Suppressor macrophage (primary cell): Measurements from ENCODE around the gene MAB21L3.

Experiments
- DNase-seq, 4 experiments: peaks; one replicate each; pipeline ENCODE4 v3.0.0-alpha.2; 2020 to 2022

MAB21L3 gene

DNA sequence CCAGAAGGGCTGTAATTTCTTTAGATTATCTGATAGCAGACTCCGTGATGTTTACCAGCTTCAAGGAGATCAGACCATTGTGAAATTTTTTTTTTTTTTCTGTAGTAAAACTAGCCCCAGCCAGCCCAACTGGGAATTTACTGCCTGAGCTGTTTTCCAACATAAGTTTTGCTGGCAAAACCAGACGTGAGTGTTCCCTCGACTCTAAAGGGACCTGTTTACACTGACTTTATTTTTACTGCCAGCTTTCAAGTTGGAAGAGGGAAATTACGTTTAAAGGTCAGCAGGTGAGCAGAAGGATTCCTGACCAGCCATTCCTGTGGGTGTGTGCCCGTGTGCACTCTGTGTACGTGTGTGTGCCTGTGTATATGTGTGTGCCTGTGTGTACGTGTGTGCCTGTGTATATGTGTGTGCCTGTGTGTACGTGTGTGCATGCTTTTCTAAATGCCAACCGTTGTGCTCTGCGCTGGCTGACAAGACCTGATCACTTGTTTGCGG is 374 bp downstream of the MAB21L3 start:
- no peak for DNase-seq

DNA sequence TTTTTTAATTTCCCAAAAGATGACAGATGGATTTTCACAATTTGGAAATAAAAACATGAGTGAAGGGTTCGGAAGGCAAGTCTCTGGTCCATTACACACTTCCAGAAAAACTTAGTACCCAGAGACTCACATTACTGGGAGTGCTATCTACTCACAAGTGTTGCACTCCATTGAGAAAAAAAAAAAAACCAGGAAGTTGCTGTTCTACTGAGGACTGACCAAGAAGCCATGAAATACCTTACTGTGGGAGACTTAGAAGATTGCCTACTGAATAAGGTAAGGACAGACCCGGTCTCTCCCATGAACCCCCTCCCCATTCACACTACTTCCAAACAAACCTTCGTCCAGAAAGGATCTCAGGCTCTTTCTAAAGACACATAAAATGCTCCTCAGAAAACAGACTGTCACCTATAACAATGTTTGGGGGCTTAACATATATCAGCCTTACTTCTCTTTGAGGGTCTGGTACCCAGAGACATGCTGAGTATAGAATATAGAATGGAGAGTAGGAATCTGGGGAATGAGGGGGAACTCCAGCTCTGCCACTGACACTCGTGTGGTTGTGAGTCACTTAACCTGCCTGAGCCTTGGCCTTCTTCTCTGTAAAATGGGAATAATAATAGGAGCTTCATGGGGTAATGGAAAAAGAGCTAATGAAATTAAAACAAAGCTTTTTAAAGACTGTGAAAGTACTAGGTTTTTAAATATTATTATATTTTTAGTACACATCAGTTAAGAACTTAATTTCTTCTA is 1.4 kb downstream of the MAB21L3 start:
- no peak for DNase-seq

DNA sequence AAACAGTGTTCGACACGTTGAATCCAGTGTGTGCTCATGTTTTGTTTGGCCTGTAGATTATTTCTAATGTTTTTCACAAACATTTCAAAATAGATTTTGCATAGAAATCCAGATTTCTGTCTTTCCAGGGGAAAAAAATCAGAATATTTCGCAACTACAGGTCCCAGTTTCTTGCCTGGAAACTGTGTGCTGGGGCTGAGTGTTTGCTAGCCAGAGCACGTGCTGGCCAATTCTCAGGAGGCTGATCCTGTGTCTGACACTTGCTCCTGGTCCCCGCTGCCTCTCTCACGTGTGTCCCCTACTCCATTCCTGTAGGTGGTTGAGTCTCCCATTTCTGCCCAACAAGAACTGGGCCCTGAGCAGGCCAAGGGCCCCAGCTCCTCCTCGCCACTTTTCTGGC is 2.4 kb downstream of the MAB21L3 start:
- DNase-seq, result no peak

DNA sequence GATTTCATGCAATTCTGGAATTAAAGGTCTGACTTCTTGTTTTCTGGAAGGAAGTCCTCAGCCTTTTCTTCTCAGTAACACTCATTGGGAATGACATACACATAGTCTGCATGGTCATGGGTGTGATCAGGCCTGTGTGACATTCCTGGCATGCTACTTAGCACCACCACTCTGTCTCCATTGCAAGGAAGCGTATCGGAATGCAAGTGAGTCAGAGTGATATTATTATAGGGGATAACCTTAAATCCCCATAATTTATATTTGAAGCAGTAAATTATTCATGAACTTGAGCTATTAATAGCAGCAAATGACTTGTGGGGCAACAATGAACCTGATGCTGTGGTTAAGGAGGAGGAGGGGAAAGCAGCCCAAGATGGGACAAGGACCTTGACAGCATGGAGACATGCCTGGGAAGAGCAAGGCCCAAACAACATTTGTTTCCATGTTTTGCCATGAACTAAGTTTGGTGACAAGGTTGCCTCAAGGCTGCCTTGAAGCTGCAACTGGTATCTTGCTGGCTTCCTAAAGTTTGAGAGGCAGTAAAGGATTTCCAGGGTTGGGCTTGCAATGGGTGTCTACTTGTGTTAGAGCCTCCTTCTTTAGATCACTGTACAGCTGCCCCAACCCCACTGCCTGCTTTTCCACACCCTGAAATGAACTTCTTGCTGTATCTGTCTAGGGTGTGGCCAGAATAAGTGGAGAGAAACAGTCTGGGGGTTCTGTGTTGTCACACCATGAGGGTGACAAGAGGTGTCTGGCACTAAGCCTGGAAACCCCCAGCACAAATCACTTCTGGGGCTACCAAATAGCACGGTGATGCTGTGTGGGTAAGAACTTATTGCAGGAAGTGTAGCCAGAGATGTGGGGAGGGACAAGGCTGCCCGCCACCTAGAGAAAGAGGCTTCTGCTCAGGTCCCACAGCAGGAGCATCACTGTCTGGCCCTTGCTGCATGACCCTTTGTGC is 4.6 kb downstream of the MAB21L3 start:
- DNase-seq, result no peak

DNA sequence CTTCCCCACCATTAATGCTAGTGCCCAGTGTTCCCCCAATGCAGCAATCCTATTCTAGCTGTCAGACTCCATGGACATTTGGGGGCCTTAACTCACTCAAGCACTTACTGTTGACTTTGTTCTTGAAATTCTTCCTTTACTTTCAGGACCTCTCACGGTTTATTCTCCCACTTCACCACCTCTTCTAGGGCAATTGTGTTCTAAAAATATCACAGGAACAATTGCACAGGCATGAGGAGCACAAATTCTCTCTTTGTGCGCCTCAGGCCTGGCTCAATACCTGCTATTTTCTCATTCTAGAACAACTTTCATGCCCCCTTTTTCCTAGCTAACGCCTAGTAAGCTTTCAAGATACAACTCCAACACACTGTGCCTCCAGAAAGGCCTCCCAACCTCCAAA is 7.3 kb downstream of the MAB21L3 start:
- DNase-seq, result no peak

DNA sequence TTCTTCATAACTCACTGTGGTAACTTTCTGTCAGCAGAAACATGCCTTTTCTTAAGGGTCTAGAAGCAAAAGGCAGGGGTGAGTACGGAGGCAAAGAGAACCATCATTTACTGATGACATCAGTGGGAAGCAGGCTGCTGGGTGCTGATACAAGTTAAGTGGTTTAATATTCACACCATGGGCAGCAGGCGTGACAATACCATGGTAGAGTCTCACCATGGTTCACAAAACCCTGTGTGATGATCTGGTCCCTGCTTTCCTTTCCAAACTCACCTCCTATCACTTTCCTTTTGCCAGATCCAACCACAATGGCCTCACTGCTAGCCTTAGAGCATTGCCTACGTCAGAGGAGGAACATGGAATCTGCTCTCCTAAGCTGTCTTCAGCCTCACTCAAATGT is 8.7 kb downstream of the MAB21L3 start:
- DNase-seq, result no peak

DNA sequence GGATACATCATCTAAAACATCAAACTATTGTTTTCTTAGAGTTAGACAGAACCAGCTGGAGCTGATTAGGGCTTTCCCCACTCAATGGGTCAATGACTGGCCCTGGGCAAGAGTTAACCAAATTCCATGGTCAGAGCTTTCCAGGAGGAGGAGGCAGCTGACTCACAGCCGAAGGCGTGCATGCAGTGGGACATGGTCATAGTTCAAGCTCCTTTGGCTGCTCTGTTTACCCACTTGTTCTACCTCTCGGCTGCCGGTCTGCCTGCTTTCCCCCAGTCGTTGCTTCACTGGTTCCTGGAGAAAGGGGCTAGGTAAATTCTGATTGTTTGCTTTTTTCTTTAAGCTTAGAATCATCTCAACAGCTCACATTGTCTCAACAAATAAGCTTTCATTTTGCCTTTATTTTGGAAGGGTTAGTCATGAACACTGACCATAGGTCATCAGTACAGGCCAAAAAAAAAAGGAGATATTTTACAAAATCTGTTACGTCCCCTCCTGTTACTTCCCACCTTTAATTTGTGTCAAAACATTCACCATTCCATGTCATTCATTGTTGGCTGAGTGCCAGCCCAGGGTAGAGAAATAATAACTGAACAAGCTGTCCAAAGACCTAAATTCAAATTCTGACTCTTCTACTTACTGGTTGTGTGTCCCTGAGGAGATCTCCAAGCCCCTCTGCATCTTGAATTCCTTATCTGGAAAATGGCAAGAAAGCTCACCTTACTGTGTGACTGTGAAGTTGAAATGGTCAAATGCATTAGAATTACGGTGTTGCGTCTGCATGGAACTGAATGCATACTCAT is 12.0 kb downstream of the MAB21L3 start:
- DNase-seq, result no peak

DNA sequence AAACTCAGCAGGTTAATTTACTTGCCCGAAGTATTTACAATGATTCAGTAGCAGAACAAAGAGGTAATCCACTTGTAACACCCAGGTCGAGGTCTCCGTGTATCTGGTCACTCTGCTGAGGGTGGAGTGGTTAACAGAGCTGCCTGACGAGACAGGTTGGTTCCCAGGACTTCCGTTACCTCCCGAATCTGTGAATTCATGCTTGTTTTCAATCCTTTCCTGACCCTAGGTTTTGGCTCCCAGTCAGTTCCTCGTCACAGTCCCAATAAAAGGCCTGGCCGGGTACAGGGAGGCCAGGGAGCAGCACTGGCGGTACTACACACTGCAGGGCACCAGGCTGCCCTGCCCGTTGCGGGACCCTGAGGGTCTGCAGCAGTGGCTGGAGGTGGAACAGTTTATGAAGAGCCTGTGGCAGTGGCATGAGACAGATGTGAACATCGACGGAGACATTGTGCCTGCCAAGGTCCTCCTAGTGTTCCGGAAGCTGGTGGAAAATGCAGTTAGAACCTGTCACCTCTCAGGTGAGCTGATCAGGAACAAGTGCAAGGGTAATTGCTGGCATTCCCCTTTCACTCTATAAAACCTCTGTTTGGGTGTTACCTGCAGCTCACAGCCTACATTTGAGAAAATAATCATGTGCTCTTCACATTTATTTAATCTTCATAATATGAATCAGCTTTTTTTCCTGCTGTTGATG is 12.8 kb downstream of the MAB21L3 start:
- no peak for DNase-seq

DNA sequence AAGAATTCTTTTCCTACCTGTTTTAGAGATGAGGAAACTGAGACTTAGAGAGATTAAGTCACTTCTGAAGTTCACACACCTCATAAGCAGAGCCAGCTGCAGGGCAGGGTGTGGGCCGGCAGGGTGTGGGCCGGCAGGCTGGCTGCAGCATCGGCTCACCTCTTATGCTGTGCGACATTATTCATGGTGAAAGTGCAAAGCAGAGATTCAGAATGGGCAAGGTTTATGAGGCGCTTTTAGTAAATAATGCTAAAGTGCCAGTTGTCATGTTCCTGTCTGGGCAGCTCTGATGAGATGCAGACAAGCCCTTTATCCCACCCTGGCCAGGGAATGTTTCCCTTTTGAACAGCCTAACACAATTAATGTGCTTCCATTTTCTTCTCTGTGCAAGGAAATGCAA is 14.6 kb downstream of the MAB21L3 start:
- DNase-seq, result no peak

DNA sequence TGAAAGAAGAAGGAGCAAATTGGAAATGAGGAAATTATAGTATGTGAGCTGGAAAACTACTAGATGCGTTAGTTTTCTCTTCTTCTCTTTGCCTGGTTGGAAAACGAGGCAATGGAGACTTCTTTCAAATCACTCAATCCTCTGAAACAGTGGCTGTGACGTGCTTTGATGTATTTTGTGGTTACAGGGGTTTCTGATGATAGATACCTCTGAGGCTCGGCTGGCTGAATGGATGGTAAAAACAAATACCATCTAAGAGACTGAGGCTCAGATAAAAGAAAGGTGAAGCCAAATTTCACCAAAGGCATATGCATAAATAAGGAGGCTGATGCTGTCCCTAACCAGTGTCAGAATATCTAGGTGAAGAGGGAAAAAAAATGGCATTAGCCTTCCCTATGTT is 15.1 kb downstream of the MAB21L3 start:
- DNase-seq, result no peak

DNA sequence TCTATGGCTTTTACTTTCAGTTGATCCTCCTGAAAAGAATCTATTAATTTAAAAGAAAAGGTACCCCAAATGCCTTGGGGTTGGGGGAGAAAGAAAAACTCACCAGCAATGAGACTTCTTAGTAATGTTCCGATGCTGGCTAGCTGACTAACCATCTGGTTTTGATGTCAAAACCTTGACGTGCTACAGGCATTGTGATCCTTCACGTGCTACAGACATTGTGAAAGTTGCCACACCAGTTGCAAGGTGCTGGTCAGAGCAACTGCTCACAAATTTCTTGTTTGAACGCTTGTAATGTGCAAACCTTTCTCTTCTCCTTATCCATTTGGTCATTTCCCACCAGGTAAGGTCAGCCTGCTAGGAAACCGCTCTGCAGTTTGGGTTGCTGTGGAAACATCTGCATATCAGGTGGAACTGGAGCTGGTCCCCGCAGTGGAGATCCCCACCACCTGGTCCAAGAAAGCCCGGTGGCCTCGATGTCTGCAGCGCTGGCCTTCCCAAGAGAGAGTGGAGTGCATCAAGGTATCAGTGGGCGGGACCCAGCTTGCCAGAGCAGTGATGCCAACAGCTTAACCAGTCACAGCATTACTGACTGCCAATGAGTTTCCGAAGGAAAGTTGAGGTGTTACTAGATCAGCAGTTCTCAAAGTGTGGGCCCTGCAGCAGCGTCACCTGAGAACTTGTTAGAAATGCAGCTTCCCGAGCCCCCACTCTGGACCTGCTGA is 16.1 kb downstream of the MAB21L3 start:
- DNase-seq, result no peak

DNA sequence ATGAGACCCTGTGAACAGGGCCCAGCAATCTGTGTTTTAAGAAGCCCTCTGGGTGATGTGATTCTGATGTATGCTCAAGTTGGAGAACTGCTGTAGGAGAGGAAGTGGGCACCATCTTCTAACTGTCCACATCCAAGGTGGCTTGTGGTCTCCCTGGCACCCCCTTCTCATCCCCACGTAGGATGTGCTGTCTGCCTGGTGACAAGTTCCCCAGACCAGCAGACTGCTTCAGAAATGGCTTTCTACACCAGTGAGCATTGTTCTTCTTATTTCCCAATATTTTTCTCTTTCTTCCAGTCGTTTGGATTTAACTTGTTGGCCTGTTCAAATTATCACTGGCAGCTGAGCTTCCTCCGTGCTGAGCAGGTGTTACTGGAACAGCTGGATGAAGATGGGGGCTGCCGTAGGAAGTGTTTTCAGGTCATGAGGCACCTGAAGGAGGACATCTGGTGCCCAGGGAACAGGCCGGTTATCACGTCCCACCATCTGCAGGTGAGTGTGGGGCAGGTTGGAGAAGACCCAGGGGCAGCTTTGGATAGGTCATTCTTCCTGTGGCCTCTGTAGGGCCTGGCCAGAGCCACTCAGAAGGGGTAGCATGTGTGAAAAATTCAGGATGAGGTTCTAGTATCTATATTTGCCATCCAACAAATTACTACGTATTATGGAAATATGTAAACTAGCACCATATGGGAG is 16.8 kb downstream of the MAB21L3 start:
- no peak for DNase-seq

DNA sequence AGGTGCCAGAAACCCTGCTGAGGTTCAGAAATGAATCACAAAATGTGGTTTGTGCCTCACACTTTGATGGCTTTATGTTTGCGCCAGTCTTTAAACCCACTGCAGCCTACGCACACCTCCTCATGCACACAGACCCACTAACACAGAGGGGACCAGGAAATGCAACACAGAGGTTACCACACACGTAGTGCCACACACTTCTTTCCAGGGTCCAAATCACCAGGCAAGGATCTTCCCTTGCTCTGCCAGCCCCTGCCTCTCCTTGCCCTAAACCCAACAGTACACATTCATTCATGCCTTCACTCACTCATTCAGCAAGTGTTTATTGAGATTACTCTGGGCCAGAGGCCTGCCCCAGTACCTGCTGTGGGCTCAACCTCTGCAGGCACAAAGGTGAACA is 17.5 kb downstream of the MAB21L3 start:
- DNase-seq, result no peak

DNA sequence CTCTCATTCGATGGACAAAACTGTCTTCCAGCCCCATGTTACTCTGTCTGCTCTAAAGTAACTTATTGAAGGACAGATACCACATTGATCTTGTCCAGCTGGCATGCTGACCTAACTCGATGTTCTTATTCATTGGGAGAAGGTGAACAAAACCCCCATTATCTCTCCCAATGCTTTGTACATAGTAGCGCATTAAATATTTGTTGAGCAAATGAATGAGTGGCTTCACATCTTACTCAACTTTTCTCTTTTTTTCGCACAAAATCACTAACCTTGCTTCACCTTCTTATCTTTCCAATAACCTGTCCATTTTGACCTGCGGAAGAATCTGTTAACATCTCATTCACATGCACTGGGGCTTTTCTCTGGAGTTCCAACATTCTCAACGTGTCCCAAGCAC is 18.3 kb downstream of the MAB21L3 start:
- DNase-seq, result no peak

DNA sequence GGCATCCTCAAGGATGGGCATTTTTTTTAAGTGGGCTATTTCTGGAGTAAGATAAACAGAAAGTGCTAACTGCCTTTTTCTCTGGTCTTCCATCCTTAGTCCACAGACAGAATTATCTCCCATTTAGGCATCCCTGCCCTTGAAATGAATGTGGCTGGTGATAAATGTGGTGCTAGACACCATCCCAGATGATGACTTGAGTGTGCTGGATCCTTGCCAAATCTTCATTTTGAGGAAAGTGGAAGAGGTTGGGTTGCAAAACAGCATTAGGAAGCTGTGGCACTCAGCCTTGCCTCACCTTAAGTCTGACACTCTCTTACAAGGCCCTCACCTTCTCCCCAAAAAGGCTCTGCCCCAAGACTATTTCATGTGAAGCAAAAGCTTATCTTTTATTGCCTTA is 19.2 kb downstream of the MAB21L3 start:
- peak in 3 of 4 experiments; percentile 11 to 36 (median 21) for DNase-seq

DNA sequence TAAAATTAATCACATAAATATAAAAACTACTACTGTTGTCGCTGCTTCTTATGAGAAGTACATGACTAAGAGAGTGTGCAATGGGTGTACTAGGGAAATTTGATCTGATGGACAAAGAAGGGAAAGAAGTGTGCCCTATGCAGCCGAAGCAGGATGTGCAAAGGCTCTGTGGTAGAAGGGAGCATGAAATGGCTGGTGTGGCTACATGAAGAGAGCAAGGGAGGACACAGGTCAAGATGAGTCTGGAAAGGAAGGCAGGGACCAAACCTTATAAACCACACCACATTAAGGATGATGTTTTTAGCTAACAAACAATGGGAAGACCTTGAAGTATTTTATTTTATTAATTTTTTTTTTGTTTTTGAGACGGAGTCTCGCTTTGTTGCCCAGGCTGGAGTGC is 20.0 kb downstream of the MAB21L3 start:
- DNase-seq, result no peak

DNA sequence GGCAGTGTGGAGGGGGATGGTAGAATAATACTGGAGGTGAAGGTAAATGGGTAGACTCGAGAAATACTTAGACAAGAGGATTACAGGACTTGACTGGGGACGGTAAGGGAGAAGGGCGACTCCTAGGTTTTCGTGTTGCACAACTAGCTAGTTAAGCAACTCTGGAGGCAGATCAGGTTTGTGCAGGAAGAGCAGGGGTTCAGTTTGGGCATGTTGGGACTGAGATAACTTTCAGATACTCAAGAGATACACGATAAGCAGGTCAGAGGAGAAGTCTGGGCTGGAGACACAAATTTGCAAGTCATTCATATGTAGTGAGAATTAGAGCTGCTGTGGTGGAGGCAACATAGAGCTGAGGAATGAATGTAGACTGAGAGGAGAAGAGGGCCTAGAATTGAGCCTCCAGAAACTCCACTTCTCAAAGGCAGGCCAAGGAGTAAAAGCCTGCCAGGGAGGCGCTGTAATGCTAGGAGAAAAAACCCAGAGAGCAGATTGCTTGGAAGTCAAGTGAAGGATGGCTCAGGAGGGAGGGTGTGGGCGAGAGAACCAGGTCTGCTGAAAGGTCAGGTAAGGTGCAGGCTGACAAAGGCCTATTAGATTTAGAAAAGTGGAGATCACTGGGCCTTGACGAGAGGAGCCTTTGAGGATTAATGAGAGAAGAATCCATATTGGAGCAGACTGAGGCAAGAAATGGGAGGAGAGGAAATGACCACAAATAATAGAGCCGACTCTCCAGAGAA is 20.8 kb downstream of the MAB21L3 start:
- no peak for DNase-seq

DNA sequence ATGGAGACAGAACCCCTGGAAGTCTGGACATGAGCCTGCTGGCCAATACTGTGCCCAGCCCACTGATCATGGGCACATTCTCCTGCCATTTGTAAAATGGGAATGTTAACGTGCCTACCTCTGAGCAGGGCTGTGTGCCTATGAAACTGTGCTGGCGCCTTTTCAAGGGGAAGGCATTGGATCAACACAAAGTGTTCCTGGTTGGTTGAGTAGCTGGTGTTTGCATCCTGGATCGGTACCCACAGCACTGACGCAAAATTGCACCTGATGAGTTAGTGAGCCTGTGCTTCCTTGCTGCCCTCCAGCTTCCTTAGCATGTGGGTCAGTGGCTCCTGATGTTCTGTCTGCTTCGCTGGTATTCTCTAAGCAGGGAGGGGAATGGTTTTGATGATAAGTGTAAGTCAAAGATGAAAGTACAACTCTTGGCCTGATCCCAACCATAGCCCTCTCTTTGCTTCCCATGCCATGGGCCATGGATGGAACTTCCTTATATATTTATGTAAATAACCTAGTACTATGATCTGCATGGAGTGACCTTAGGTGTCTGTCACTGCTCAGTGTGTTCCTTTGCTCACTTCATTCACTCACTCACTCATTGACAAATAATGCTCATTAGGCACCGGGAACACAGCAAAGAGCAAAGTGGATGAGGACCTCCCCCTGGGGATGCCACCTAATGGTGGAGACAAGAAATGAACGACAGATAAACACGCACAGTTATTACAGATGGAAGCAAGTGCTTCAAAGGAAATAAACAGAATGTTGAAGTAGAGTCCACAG is 22.7 kb downstream of the MAB21L3 start:
- no peak for DNase-seq

DNA sequence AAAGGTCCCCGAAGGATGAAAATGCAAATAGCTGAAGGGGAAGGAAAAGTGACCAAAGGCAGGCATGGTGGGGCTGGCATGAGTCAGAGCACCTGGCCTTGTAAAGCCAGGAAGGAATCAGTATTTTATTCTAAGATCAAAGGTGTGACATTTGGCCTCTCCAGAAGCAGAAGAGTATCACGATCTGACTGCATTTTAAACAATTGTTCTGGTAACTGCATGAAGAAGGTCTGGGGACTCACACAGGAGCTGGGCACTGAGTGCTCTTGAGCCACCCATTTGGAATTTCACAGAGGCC is 23.2 kb downstream of the MAB21L3 start:
- no peak for DNase-seq
